C1 segment of cervical spinal cord (tissue), 14 donors: ENCODE results near the gene LOXL1.
"Not testable (repeated sequence)": the region's sequence is repeated elsewhere in the genome, so short reads cannot be mapped to it uniquely, and the experiment has no call there.

Experiments used
- DNase-seq, 14 donors: peaks; one replicate each; lab custom pipeline; 2025; lab: John Stamatoyannopoulos, UW

The LOXL1 gene

DNA sequence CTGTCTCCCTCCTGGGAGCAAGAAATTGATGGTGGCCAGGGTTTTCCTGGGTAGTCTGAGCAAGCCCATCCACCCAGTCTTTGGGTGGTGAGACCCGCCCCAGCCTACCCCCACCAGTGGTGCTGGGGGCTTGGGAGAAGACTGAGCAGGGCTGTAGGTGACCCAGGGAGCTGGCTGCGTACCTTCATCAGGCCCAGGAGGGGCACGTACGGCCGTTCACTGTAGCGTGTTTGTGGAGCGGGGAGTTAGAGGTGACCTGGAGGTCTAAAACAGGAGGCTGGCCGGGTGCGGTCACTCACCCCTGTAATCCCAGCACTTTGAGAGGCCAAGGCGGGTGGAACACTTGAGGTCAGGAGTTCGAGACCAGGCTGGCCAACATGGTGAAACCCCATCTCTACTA is 11.5 kb downstream of the LOXL1 start:
- DNase-seq = no peak

DNA sequence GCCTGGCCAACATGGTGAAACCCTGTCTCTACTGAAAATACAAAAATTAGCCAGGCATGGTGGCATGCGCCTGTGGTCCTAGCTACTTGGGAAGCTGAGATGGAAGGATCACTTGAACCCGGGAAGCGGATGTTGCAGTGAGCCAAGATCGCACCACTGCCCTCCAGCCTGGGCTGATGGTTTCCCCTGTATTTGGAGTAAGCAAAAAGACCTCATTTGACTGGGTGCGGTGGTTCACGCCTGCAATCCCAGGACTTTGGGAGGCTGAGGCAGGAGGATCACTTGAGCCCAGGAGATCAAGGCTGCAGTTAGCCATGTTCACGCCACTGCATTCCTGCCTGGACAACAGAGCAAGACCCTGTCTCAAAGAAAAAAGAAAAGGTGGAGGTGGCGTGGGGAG is 12.3 kb downstream of the LOXL1 start:
- not testable (repeated sequence) for DNase-seq

DNA sequence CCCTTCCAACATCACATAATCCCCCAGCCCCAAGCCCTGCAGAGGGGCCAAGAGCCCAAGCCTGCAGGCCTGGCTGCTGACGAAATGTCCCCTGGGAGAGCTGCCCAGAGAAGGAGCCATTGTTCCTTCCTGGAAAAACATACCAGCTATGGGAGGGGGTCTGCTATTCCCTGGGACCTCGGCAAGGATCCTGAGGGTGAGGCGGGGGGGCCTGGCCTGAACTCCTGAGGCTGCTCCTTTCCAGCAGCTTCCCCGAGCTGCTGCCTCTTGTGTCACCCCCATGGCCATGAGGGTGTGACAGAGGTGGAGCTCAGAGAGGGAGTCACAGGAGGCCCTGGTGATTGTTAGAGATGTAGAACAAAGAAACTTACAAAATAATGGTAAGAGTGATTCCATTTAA is 12.9 kb downstream of the LOXL1 start:
- DNase-seq = peak in 2 of 14 donors; percentile 32 to 69

GRCh38 chr15:73940061-73940981 is 14.1 kb downstream of the LOXL1 start:
- DNase-seq = no peak

GRCh38 chr15:73941044-73941443 is 14.8 kb downstream of the LOXL1 start:
- DNase-seq = no peak

DNA sequence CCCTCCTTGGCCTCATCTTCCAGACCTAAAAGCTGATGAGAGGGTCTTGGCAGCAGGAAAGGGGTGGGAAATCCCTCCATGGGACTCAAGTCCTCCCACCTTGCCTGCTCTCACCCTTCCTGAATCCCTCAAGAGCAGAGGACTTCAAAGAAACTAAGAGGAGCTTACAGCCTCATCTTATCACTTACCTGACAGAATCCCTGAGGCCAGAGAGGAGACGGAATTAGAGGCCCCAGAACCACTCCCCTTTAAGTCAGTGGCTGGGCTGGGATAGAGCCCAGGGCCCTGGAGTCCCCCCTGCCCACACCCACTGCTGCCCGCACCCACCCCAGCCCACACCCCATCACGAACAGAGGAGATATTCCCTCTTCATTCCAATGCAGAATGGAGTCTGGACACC is 15.2 kb downstream of the LOXL1 start:
- no peak for DNase-seq

GRCh38 chr15:73941871-73942635 is 15.8 kb downstream of the LOXL1 start:
- no peak for DNase-seq

GRCh38 chr15:73942751-73943270 is 16.5 kb downstream of the LOXL1 start:
- no peak for DNase-seq

GRCh38 chr15:73944161-73945129 is 18.2 kb downstream of the LOXL1 start:
- DNase-seq = no peak

DNA sequence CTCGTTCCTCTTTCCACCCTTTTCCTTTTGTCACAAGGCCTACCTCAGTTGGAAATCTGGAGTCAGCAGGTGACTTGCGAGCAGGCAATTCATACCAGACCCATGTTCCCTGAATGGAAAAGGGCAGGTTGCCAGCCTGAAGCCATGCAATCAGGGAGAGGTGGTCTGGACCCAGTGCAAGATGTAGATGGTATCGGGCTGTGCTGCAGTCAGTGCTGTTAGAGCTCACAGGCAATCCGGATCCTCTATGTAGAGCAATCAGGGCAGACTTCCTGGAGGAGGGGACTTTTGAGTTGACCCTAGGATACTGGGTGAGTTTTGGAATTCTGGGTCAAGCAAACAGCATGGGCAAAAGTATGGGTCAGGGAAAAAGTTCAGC is 18.9 kb downstream of the LOXL1 start:
- no peak for DNase-seq

DNA sequence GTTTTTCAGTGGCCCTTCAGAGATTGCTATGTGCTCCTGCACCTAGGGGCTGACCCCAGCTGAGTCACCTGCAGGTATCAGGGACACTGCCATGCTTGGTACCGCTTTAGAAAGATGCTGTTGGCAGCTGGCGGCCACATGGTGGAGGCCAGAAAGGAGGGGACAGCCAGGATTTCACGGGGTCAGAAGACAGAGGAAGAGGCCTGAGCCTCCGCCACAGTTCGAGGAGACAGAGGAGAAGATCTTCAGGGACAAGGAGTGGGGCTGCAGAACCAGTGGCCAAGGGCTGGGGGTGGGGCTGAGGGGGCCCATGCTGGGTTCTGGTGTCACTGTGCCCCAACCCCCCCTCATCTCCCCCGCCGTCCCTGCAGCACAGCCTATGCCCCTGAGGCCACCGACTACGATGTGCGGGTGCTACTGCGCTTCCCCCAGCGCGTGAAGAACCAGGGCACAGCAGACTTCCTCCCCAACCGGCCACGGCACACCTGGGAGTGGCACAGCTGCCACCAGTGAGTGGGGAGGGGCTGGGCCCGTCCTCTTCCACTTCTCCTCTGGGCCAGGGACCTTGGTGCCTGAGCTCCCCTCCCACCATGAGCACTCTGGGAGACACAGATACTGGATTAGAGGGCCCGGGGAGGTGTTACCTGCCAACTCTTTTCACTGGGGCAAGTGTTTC is 19.9 kb downstream of the LOXL1 start:
- no peak for DNase-seq

DNA sequence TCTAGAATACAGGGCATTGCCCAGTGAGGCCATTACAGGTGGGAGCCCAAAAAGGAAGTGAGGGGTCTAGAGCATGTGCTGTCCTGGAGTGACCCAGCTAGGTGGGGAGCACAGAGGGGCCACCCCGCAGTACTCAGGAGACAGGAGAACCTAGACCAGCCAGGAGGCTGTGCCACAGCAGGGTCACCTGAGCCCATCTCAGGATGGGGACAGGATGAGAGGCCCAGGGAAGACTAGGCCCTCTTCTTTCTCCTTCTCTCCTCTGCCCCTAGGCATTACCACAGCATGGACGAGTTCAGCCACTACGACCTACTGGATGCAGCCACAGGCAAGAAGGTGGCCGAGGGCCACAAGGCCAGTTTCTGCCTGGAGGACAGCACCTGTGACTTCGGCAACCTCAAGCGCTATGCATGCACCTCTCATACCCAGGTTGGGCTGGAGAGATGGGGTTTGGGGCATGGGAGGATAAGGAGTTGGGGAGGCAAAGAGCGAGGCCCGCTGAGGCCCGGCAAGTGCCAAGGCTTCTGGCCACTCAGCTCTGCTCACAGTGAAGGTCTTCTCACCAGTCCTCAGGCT is 20.6 kb downstream of the LOXL1 start:
- DNase-seq = no peak

- DNase-seq = no peak
Observed at GRCh38 chr15:73947651-73948050, 21.4 kb downstream of the LOXL1 start.

GRCh38 chr15:73948396-73948795 is 22.1 kb downstream of the LOXL1 start:
- no peak for DNase-seq

DNA sequence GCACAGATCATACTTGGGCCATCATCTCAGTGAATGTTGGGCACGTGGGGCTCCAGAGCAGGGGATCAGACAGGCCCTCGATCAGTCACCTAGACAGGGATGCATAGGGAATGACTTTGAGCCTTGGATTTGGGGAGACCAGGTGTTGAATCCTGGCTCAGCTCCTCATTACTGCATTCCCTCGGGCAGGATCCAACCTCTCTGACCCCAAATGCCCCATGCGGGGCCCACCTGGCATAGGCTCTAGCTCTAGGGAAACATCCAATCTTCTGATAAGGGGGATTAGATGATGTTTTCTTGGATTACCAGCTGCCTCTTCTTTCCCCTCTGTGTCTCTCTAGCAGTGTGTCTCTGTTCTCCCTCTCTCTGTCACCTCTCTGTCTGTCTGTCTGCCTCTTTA is 22.7 kb downstream of the LOXL1 start:
- no peak for DNase-seq

DNA sequence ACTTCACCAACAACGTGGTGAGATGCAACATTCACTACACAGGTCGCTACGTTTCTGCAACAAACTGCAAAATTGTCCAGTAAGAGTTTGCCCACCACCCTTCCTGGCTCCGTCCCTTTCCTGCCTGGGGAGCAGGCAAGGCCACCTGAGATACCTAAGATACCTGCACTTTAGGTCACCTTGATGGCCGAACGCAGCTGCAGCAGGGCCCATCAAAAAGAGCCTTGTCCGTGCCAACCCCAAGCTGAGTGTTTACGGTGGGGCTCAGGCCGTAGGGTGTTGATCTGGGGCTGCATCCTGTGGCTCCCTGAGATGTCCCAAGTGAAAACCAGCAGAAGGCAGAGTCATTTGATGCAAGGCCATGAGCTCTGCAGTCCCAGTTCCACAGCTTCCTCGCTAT is 23.2 kb downstream of the LOXL1 start:
- no peak for DNase-seq

GRCh38 chr15:73950479-73950830 is 24.2 kb downstream of the LOXL1 start:
- no peak for DNase-seq

GRCh38 chr15:73950831-73951561 is 24.7 kb downstream of the LOXL1 start:
- DNase-seq = peak in 13 of 14 donors; percentile 15 to 90 (median 74)

GRCh38 chr15:73951601-73952000 is 25.3 kb downstream of the LOXL1 start:
- peak in 1 of 14 donors; percentile 51 for DNase-seq
